Measurements from ENCODE around the gene TNP2. TPM values are rescaled to one million over a fixed set of nuclear protein-coding genes. Genes with fewer than 3 reads are reported as not detected.

TNP2 gene
- total RNA-seq, 2 experiments from 2014 or later = not detected

- Mint-ChIP-seq H3K27ac (peak overlapping the region; percentile 94), H3K4me1 (peaks cover 39% of the 10 kb centered on the region), H3K36me3 (peaks cover 3% of the 10 kb centered on the region), H3K27me3 (no peaks in the 10 kb centered on the region), H3K9me3 (peaks cover 3% of the 10 kb centered on the region), H3K4me3 (peak overlapping the region; percentile 76)
- ATAC-seq (ENCODE audit: low read depth) (peak; percentile 48), DNase-seq (no peak)
- POLR2A ChIA-PET = interaction anchor here (1.0 to 3.6 kb wide), 5 partner anchors 10 to 84 kb away, joined by 4 to 23 read pairs (median 5); partner anchors contain the start of gene SOCS1
Observed at GRCh38 chr16:11264155-11264832, 4.8 kb downstream of the TNP2 start.

GRCh38 chr16:11263737-11264136 is 5.4 kb downstream of the TNP2 start:
- POLR2A ChIA-PET = interaction anchor here (0.7 to 3.6 kb wide), 8 partner anchors 9 to 94 kb away, joined by 3 to 23 read pairs (median 4); partner anchors contain the start of genes PRM3 and SOCS1
- Mint-ChIP-seq H3K27me3 (no peaks in the 10 kb centered on the region), H3K4me1 (peaks cover 45% of the 10 kb centered on the region), H3K27ac (peak overlapping the region; percentile 94), H3K4me3 (peak overlapping the region; percentile 76), H3K36me3 (peaks cover 3% of the 10 kb centered on the region), H3K9me3 (peaks cover 3% of the 10 kb centered on the region)
- ATAC-seq (ENCODE audit: low read depth) (peak; percentile 87), DNase-seq (peak; percentile 45)

DNA sequence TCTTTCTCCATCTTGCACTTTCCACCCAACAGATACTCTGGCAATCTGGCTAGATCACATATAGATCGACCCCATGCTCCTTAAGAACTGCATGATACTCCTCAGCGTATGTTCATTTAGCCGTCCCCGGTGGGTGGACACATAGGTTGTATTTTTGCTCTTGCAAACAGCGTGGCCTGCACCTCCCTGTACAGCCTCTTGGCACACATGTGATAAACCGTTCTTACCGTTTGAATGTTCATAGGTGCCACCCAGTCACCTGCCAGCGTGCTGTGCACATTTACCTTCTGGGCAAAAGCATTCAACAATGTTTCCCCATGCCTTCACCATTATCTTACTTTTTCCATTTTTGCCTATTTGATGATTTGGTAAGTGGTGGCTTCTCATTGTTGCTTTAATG is 6.2 kb downstream of the TNP2 start:
- H3K4me3 Mint-ChIP-seq = peak overlapping the region; percentile 76
- H3K9me3 Mint-ChIP-seq = no peaks in the 10 kb centered on the region
- peak overlapping the region; percentile 94 for H3K27ac Mint-ChIP-seq
- H3K27me3 Mint-ChIP-seq = no peaks in the 10 kb centered on the region
- peaks cover 52% of the 10 kb centered on the region for H3K4me1 Mint-ChIP-seq
- ATAC-seq (ENCODE audit: low read depth) (no peak), DNase-seq (no peak)
- POLR2A ChIA-PET = interaction anchor here (0.7 to 3.6 kb wide), 8 partner anchors 8 to 95 kb away, joined by 3 to 23 read pairs (median 4); partner anchors contain the start of genes PRM3 and SOCS1
- H3K36me3 Mint-ChIP-seq = no peaks in the 10 kb centered on the region

GRCh38 chr16:11260596-11260966 is 8.5 kb downstream of the TNP2 start:
- no peaks in the 10 kb centered on the region for H3K27me3 Mint-ChIP-seq
- ATAC-seq (ENCODE audit: low read depth) = no peak
- no peak for DNase-seq
- no peak overlapping the region for H3K4me3 Mint-ChIP-seq
- H3K9me3 Mint-ChIP-seq = no peaks in the 10 kb centered on the region
- peak overlapping the region; percentile 69 for H3K27ac Mint-ChIP-seq
- POLR2A ChIA-PET = interaction anchor here (0.6 to 1.7 kb wide), 3 partner anchors 23 to 94 kb away, joined by 3 to 7 read pairs (median 3); no protein-coding TSS in a partner anchor
- H3K36me3 Mint-ChIP-seq = peaks cover 2% of the 10 kb centered on the region
- H3K4me1 Mint-ChIP-seq = peaks cover 60% of the 10 kb centered on the region

GRCh38 chr16:11259655-11260595 is 9.2 kb downstream of the TNP2 start:
- ATAC-seq (ENCODE audit: low read depth) (no peak), DNase-seq (no peak)
- POLR2A ChIA-PET = interaction anchor here (0.6 to 10.3 kb wide), 7 partner anchors 22 to 94 kb away, joined by 3 to 223 read pairs (median 68); no protein-coding TSS in a partner anchor
- Mint-ChIP-seq H3K9me3 (no peaks in the 10 kb centered on the region), H3K4me3 (peak overlapping the region; percentile 65), H3K27ac (peak overlapping the region; percentile 85), H3K27me3 (no peaks in the 10 kb centered on the region), H3K4me1 (peaks cover 55% of the 10 kb centered on the region), H3K36me3 (peaks cover 4% of the 10 kb centered on the region)

DNA sequence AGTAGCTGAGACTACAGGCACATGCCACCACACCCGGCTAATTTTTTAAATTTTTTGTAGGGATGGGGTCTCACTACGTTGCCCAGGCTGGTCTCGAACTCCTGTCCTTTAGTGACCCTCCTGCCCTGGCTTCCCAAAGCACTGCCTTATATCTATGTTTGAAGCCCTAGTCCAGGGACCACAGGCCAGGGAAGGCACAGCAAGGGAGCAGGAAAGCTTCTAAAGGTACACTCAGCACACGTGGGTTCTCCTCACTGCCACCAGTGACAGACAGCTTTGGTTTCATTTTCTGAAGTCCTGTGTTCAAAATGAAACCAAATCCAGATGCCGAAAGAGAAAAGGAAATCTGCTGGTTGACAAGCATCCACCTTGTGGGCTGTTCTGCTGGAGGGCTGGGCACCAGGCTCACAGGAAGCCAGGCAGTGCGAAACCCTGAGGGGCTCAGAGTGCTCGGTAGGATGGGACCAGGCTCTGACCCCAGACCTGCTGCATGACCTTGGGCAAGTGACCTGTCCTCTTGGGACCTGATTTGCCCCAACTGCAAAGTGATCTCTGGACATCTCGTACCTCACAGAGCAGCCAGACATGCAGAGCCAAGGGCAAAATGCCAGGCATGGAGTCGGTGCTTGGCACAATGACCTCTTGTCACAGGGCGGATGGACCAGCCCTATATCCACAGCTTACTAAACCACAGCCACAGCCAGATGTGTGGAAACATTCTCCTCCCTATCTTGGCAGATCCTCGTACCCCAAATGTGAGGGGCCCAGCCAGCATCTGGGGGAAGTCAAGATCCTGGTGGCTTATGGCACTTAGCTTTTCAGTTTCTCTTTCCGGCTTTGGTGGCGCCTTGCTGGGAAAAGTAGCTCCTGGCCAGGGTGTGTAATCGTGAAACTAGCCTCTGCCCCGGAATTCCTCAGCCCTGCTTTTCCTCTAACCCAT is 10.3 kb downstream of the TNP2 start:
- no peaks in the 10 kb centered on the region for H3K9me3 Mint-ChIP-seq
- POLR2A ChIA-PET = interaction anchor here (0.6 to 10.3 kb wide), 14 partner anchors 13 to 586 kb away, joined by 3 to 223 read pairs (median 7); partner anchors contain the start of gene RMI2
- DNase-seq (peak; percentile 67), ATAC-seq (ENCODE audit: low read depth) (peak; percentile 23)
- peaks cover 44% of the 10 kb centered on the region for H3K4me1 Mint-ChIP-seq
- H3K27ac Mint-ChIP-seq = peak overlapping the region; percentile 85
- H3K4me3 Mint-ChIP-seq = peak overlapping the region; percentile 65
- H3K36me3 Mint-ChIP-seq = peaks cover 12% of the 10 kb centered on the region
- H3K27me3 Mint-ChIP-seq = no peaks in the 10 kb centered on the region

DNA sequence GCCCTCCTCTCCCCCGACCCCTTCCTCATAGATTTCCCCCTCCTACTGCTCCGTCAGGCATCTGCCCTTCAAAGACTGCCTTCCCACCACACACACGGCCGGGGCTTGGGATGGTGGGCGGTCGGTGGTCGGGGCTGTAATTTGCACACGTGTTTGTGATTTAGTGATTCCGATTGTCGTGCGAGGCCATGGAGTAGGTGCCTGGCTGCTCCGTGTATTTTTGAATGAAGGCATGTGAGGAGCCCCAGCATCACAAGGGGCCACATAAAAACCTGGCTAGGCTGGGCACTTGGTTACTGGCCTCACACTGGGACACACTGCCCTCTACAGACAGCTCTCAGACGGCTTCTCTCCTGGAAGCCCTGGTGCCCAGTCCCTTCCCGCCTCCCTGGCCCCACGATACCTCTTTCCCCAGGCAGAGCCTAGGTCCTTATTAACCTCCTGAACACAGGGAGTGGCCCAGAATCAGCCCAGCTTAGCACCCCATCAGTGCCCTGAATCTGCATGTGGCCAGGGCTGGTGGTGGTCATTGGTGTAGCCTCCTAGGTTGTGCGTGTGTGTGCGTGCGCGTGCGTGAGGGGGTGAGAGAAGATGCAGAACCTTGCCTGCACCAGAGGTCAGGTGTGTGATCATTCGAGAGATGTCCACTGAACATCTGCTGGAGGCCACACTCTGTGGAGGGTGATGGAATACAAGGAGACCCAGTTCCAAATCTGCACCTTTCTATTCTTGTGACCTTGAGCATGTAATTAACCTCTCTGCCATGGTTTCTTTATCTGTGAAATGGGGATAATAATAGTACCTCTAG is 11.8 kb downstream of the TNP2 start:
- no peak for ATAC-seq (ENCODE audit: low read depth)
- Mint-ChIP-seq H3K9me3 (no peaks in the 10 kb centered on the region), H3K4me1 (peaks cover 37% of the 10 kb centered on the region), H3K27ac (peak overlapping the region; percentile 94), H3K36me3 (peaks cover 25% of the 10 kb centered on the region), H3K27me3 (no peaks in the 10 kb centered on the region), H3K4me3 (peak overlapping the region; percentile 98)
- POLR2A ChIA-PET = interaction anchor here (0.6 to 10.3 kb wide), 16 partner anchors 19 to 365 kb away, joined by 3 to 223 read pairs (median 30); partner anchors contain the start of gene RMI2
- DNase-seq = peak; percentile 66

DNA sequence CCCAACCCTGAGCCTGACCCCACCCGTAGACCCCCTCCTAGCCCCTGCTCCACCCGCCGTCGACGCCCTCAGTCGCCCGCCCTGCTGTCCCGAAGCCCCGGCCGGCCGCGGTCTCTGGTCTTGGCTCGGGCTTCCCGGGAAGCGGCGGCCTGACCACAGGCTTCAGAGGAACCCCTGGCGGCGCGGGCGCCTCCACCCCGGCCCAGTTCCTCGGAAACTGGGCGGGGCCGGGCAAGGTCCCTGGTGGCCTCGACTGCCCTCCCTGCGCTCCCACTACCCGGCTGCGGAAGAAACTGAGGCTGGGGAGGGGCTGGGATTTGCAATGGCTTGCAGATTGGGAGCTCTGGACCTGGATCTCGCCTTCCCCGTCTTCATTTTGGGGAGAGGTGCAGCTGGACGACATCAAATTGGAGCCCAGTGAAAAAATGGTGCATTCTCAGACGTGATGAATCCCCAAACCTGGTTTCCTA is 12.4 kb downstream of the TNP2 start:
- Mint-ChIP-seq H3K4me3 (peak overlapping the region; percentile 98), H3K9me3 (no peaks in the 10 kb centered on the region), H3K27me3 (no peaks in the 10 kb centered on the region), H3K27ac (peak overlapping the region; percentile 94), H3K36me3 (peaks cover 31% of the 10 kb centered on the region), H3K4me1 (peaks cover 43% of the 10 kb centered on the region)
- no peak for ATAC-seq (ENCODE audit: low read depth)
- DNase-seq = no peak
- POLR2A ChIA-PET = interaction anchor here (0.5 to 11.8 kb wide), 53 partner anchors 7 to 363 kb away, joined by 3 to 227 read pairs (median 9); partner anchors contain the start of genes CLEC16A, DEXI and RMI2

GRCh38 chr16:11255737-11256660 is 13.1 kb downstream of the TNP2 start, which contains the start of gene SOCS1:
Gene SOCS1 (minus strand): TSS chr16:11256204. CDS start chr16:11255478, 726 bp downstream.
- ATAC-seq (ENCODE audit: low read depth) = peak; percentile 68
- POLR2A ChIA-PET = interaction anchor here (0.5 to 11.8 kb wide), 73 partner anchors 8 to 484 kb away, joined by 3 to 227 read pairs (median 7); partner anchors contain the start of genes CLEC16A, DEXI, RMI2 and TNP2
- DNase-seq = peak; percentile 98
- Mint-ChIP-seq H3K36me3 (peaks cover 35% of the 10 kb centered on the region), H3K4me3 (peak within 1 kb of the TSS; percentile 98), H3K4me1 (peaks cover 47% of the 10 kb centered on the region), H3K27ac (peak within 1 kb of the TSS; percentile 98), H3K9me3 (no peaks in the 10 kb centered on the region), H3K27me3 (no peaks in the 10 kb centered on the region)

DNA sequence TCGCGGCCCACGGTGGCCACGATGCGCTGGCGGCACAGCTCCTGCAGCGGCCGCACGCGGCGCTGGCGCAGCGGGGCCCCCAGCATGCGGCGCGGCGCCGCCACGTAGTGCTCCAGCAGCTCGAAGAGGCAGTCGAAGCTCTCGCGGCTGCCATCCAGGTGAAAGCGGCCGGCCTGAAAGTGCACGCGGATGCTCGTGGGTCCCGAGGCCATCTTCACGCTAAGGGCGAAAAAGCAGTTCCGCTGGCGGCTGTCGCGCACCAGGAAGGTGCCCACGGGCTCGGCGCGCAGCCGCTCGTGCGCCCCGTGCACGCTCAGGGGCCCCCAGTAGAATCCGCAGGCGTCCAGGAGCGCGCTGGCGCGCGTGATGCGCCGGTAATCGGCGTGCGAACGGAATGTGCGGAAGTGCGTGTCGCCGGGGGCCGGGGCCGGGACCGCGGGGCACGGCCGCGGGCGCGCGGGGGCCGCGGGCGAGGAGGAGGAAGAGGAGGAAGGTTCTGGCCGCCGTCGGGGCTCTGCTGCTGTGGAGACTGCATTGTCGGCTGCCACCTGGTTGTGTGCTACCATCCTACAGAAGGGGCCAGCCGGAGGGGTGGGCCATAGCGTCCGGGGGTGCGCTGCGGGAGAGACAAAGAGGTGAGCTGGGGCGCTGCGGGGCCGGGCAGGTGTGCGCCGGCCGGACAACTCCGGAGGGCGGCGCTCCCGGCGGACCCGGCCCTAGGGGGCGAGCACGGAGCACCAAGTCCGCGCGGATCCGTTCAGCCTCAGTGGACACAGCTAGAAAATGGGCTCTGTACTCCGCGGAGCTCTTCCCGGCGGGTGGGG is 14.0 kb downstream of the TNP2 start:
- Mint-ChIP-seq H3K36me3 (peaks cover 42% of the 10 kb centered on the region), H3K4me3 (peak overlapping the region; percentile 98), H3K9me3 (no peaks in the 10 kb centered on the region), H3K4me1 (peaks cover 51% of the 10 kb centered on the region), H3K27me3 (no peaks in the 10 kb centered on the region), H3K27ac (peak overlapping the region; percentile 98)
- peak; percentile 0 for ATAC-seq (ENCODE audit: low read depth)
- DNase-seq = peak; percentile 77
- POLR2A ChIA-PET = interaction anchor here (0.6 to 11.8 kb wide), 69 partner anchors 9 to 485 kb away, joined by 3 to 227 read pairs (median 7); partner anchors contain the start of genes CLEC16A, DEXI, RMI2 and TNP2

Data from activated naive CD8-positive, alpha-beta T cell treated with anti-CD3 and anti-CD28 coated beads, Interleukin-2, amount 10 ng/mL, durations not matched to agents 7 days and 5 days (primary cell).